Measurements from ENCODE around the gene CDK19.

- TF ChIP-seq RFX5 (IDR thresholded peaks at IDR 0.05; ENCODE audit: low read depth, low read length): no peak
- no peak for TF ChIP-seq CTCF (conservative IDR thresholded peaks at IDR 0.05; ENCODE audit: low read depth, low read length)
- TF ChIP-seq MXI1 (IDR thresholded peaks at IDR 0.05; ENCODE audit: borderline replicate concordance, low read depth, low read length): no peak
- TF ChIP-seq RCOR1 (IDR thresholded peaks at IDR 0.05; ENCODE audit: insufficient replicate concordance, low read length): no peak
- TF ChIP-seq POLR2A (IDR thresholded peaks at IDR 0.05; ENCODE audit: low read depth, low read length): no peak
- no peak for TF ChIP-seq ELK1 (IDR thresholded peaks at IDR 0.05; ENCODE audit: borderline replicate concordance, low read depth, low read length)
- no peak for TF ChIP-seq BHLHE40 (IDR thresholded peaks at IDR 0.05; ENCODE audit: low read depth, low read length)
- TF ChIP-seq CEBPB (IDR thresholded peaks at IDR 0.05; ENCODE audit: low read depth, low read length): no peak
- no peak for TF ChIP-seq RAD21 (IDR thresholded peaks at IDR 0.05; ENCODE audit: low read length)
- no peak for TF ChIP-seq SMC3 (IDR thresholded peaks at IDR 0.05; ENCODE audit: low read depth, low read length)
- TF ChIP-seq CHD1 (IDR thresholded peaks at IDR 0.05; ENCODE audit: low read depth, low read length): no peak
These were observed 200.7 kb downstream of the CDK19 start for GRCh38 chr6:110614586-110614985.

All from IMR-90 (cell line).